ENCODE measurements around the gene LRP5.
"Not testable (repeated sequence)": the region's sequence is repeated elsewhere in the genome, so short reads cannot be mapped to it uniquely, and the experiment has no call there.

The LRP5 gene

GRCh38 chr11:68398995-68399851 lies 86.8 kb downstream of the LRP5 start:
- DNase-seq: no peak

GRCh38 chr11:68399916-68400315 lies 87.5 kb downstream of the LRP5 start:
- no peak for DNase-seq

GRCh38 chr11:68400584-68400983 lies 88.2 kb downstream of the LRP5 start:
- not testable (repeated sequence) for DNase-seq

GRCh38 chr11:68401856-68402255 lies 89.5 kb downstream of the LRP5 start:
- DNase-seq: no peak

GRCh38 chr11:68402355-68403031 lies 90.1 kb downstream of the LRP5 start:
- no peak for DNase-seq

GRCh38 chr11:68403424-68403823 lies 91.0 kb downstream of the LRP5 start:
- DNase-seq: no peak

- DNase-seq: no peak
These were observed 91.4 kb downstream of the LRP5 start for GRCh38 chr11:68403831-68404230.

- DNase-seq: no peak
These were observed 94.2 kb downstream of the LRP5 start for GRCh38 chr11:68406324-68407313.

- no peak for DNase-seq
These were observed 96.1 kb downstream of the LRP5 start for GRCh38 chr11:68408512-68408911.

- DNase-seq: no peak
These were observed 97.5 kb downstream of the LRP5 start for GRCh38 chr11:68409748-68410344.

- DNase-seq: no peak
These were observed 99.2 kb downstream of the LRP5 start for GRCh38 chr11:68411501-68411991.

- no peak for DNase-seq
These were observed 100.4 kb downstream of the LRP5 start for GRCh38 chr11:68412593-68413475.

GRCh38 chr11:68413591-68413999 lies 101.2 kb downstream of the LRP5 start:
- DNase-seq: no peak

- no peak for DNase-seq
These were observed 102.3 kb downstream of the LRP5 start for GRCh38 chr11:68414496-68415221.

GRCh38 chr11:68416070-68416578 lies 103.7 kb downstream of the LRP5 start:
- no peak for DNase-seq

GRCh38 chr11:68418648-68419047 lies 106.3 kb downstream of the LRP5 start:
- no peak for DNase-seq

- no peak for DNase-seq
These were observed 107.8 kb downstream of the LRP5 start for GRCh38 chr11:68420171-68420570.

- DNase-seq: no peak
These were observed 111.1 kb downstream of the LRP5 start for GRCh38 chr11:68423481-68423880.

- DNase-seq: no peak
These were observed 111.8 kb downstream of the LRP5 start for GRCh38 chr11:68424101-68424632.
